ENCODE results near the gene GJA5. TPM values are rescaled to one million over a fixed set of nuclear protein-coding genes. Genes with fewer than 3 reads are reported as not detected.

Gene GJA5
- total RNA-seq, 1 experiment from 2014 or later = 8.7 TPM

DNA sequence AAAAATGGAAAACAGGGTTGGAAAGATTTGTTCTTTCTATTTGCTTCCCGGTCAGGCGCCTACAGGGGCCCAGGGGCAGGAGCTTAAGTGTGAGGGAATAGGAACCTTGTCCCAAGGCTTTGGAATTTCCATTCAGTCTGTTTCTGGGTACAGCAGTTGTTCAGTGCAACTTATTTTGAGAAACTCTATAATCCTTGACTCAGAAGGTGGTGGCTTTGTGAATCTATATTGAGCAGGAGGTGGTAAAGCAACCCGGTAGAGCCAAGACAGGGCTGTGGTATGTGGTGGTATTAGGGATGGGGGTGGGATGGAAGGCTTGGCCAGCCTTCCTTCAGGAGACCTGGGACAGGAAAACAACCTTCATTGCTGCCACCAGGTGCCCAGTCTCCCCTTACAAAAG, 20.0 kb downstream of the GJA5 start:
- intact Hi-C loops (cut with micrococcal nuclease; ENCODE audit: unreplicated experiment) = no loop called here
- Histone ChIP-seq H3K4me1 (replicated peaks; ENCODE audit: insufficient read depth) (no peaks in the 10 kb centered on the region), H4K20me1 (ENCODE audit: insufficient read depth) (no peaks in the 10 kb centered on the region), H3K27ac (no peak overlapping the region), H2AFZ (no peak overlapping the region), H3K36me3 (ENCODE audit: low read depth) (no peaks in the 10 kb centered on the region), H3K4me3 (no peak overlapping the region), H3F3A (ENCODE audit: insufficient read depth, low read depth) (no peaks in the 10 kb centered on the region), H3K27me3 (ENCODE audit: insufficient read depth, low read depth) (no peaks in the 10 kb centered on the region), H3K9me3 (ENCODE audit: insufficient read depth, low read depth) (no peaks in the 10 kb centered on the region), H3K9me2 (ENCODE audit: insufficient read depth) (no peaks in the 10 kb centered on the region), H3K4me2 (no peak overlapping the region), H3K79me2 (ENCODE audit: low read depth) (no peaks in the 10 kb centered on the region)
- TF ChIP-seq, protein P1, sequence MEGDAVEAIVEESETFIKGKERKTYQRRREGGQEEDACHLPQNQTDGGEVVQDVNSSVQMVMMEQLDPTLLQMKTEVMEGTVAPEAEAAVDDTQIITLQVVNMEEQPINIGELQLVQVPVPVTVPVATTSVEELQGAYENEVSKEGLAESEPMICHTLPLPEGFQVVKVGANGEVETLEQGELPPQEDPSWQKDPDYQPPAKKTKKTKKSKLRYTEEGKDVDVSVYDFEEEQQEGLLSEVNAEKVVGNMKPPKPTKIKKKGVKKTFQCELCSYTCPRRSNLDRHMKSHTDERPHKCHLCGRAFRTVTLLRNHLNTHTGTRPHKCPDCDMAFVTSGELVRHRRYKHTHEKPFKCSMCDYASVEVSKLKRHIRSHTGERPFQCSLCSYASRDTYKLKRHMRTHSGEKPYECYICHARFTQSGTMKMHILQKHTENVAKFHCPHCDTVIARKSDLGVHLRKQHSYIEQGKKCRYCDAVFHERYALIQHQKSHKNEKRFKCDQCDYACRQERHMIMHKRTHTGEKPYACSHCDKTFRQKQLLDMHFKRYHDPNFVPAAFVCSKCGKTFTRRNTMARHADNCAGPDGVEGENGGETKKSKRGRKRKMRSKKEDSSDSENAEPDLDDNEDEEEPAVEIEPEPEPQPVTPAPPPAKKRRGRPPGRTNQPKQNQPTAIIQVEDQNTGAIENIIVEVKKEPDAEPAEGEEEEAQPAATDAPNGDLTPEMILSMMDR (conservative IDR thresholded peaks at IDR 0.05) = no peak
- TF ChIP-seq EZH2 (IDR thresholded peaks at IDR 0.05; ENCODE audit: low read depth) = no peak
- CTCF ChIA-PET = no interaction called here
- DNase-seq = no peak
- POLR2A ChIA-PET (ENCODE audit: unreplicated experiment) = no interaction called here
- no TSS peak for BruUV-seq (replicated peaks)

DNA sequence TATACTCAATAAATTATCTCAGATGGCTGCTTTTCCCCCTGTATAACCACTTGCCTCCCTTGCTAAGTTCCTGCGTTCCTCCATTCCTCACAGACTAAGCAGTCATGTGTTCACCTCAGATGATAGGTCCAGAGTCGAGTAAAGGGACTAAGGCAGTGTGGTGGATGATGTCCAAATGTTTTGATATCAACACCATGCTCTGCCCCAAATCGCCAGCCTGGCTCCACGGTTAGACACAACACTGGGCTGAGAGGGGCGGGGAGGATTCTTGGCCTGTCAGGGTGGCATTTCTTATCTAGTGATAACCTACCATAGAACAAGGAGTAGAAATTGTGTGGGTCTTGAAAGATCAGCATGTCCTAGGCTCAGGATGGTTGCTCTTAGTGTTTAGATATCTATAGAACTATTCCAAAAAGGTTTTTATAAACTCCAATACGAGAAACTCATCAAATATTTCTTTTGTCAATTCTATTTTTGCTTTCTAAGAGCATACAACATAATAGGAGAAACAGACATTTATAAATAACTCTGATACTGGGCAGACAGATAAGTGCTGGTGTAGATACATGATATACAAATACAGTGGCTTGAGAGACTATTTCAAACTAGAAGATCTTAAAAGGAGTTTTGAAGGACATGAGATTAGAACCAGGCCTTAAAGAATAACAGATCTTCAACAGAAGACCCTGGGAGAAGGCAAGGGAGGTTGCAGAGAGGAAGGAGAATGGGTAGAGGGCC, 21.5 kb downstream of the GJA5 start:
- no peaks in the 10 kb centered on the region for H4K20me1 ChIP-seq (ENCODE audit: insufficient read depth)
- no peak for DNase-seq
- no TSS peak for BruUV-seq (replicated peaks)
- H2AFZ ChIP-seq = no peak overlapping the region
- H3K4me1 ChIP-seq (replicated peaks; ENCODE audit: insufficient read depth) = no peaks in the 10 kb centered on the region
- H3K27me3 ChIP-seq (ENCODE audit: insufficient read depth, low read depth) = no peaks in the 10 kb centered on the region
- H3K9me2 ChIP-seq (ENCODE audit: insufficient read depth) = no peaks in the 10 kb centered on the region
- H3K4me2 ChIP-seq = no peak overlapping the region
- H3K79me2 ChIP-seq (ENCODE audit: low read depth) = no peaks in the 10 kb centered on the region
- CTCF ChIA-PET = no interaction called here
- no peak for TF ChIP-seq EZH2 (IDR thresholded peaks at IDR 0.05; ENCODE audit: low read depth)
- TF ChIP-seq, protein P1 (conservative IDR thresholded peaks at IDR 0.05) = no peak
- intact Hi-C loops (cut with micrococcal nuclease; ENCODE audit: unreplicated experiment) = no loop called here
- no peaks in the 10 kb centered on the region for H3K9me3 ChIP-seq (ENCODE audit: insufficient read depth, low read depth)
- no peaks in the 10 kb centered on the region for H3K36me3 ChIP-seq (ENCODE audit: low read depth)
- H3F3A ChIP-seq (ENCODE audit: insufficient read depth, low read depth) = no peaks in the 10 kb centered on the region
- POLR2A ChIA-PET (ENCODE audit: unreplicated experiment) = no interaction called here
- H3K4me3 ChIP-seq = no peak overlapping the region
- H3K27ac ChIP-seq = no peak overlapping the region

DNA sequence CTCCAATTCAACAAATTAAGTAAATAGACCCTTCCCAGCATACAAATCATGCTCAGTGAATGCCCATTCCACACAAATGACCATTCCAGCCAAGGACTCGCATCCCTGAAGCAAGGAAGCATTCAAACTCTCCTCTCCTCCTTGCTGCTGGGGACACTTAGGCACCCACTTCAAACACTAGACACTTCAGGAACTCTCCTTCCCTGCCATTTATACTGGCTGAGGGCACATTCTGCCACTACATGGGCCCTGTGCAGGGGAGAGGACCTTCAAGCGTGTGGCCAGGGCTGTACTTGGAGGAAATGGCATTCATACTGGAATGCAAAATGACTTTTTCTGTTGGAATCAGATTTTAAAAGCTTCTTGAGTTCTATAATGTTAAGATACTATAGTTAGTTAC, 22.3 kb downstream of the GJA5 start:
- H4K20me1 ChIP-seq (ENCODE audit: insufficient read depth) = no peaks in the 10 kb centered on the region
- no peaks in the 10 kb centered on the region for H3F3A ChIP-seq (ENCODE audit: insufficient read depth, low read depth)
- H3K4me1 ChIP-seq (replicated peaks; ENCODE audit: insufficient read depth) = no peaks in the 10 kb centered on the region
- no TSS peak for BruUV-seq (replicated peaks)
- no peak overlapping the region for H3K4me3 ChIP-seq
- no peaks in the 10 kb centered on the region for H3K27me3 ChIP-seq (ENCODE audit: insufficient read depth, low read depth)
- intact Hi-C loops (cut with micrococcal nuclease; ENCODE audit: unreplicated experiment) = no loop called here
- DNase-seq = no peak
- no peaks in the 10 kb centered on the region for H3K79me2 ChIP-seq (ENCODE audit: low read depth)
- ChIA-PET CTCF (no interaction called here), POLR2A (ENCODE audit: unreplicated experiment) (no interaction called here)
- H3K4me2 ChIP-seq = no peak overlapping the region
- H3K9me2 ChIP-seq (ENCODE audit: insufficient read depth) = no peaks in the 10 kb centered on the region
- no peaks in the 10 kb centered on the region for H3K36me3 ChIP-seq (ENCODE audit: low read depth)
- H2AFZ ChIP-seq = no peak overlapping the region
- H3K27ac ChIP-seq = no peak overlapping the region
- TF ChIP-seq, protein P1 (conservative IDR thresholded peaks at IDR 0.05) = no peak
- no peak for TF ChIP-seq EZH2 (IDR thresholded peaks at IDR 0.05; ENCODE audit: low read depth)
- H3K9me3 ChIP-seq (ENCODE audit: insufficient read depth, low read depth) = no peaks in the 10 kb centered on the region

All from PC-9 (cell line).